GM13976 (cell line): ENCODE measurements around the gene SYNPR.

Source experiments
- DNase-seq: peaks from one replicate; pipeline ENCODE4 v3.0.0; 2012; ENCODE audit warnings: low spot score
- in situ Hi-C: fragments of 300-500 bp; cut with MboI; formaldehyde crosslinking; loops from one replicate; pipeline ENCODE4 v1.12.0; 2022; ENCODE audit warnings: low sequenced_read_pairs, mixed read lengths, inconsistent platforms; ENCODE audit not compliant: unreplicated experiment
- TF ChIP-seq, protein P1 (sequence below): IDR thresholded peaks from 2 replicates; pipeline ENCODE4 v1.5.1; 2012; ENCODE audit warnings: borderline replicate concordance, mild to moderate bottlenecking; ENCODE audit not compliant: insufficient read depth; ENCODE audit errors: extremely low read depth, missing control alignments, control extremely low read depth

Gene SYNPR

DNA sequence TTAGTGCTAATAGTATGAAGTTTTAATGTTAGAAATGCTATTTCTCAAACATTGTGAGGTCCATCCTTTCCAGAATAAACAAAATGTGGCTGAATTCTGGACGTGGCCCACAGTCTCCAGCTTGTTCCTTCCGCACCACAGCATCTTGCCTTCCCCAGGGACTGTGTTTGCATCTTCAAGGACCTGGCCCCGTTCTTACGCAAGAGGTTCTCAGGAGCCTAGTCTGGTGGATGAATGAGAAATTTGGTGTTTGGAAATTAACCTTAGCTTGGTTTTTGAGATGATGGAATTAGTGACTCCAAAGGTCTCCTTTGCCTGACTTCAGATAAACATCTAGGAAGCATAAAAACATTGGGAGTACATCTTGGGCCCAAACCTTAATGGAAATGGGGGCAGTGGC lies 18.1 kb downstream of the SYNPR start:
- in situ Hi-C loops, result no loop called here
- TF ChIP-seq, protein P1, sequence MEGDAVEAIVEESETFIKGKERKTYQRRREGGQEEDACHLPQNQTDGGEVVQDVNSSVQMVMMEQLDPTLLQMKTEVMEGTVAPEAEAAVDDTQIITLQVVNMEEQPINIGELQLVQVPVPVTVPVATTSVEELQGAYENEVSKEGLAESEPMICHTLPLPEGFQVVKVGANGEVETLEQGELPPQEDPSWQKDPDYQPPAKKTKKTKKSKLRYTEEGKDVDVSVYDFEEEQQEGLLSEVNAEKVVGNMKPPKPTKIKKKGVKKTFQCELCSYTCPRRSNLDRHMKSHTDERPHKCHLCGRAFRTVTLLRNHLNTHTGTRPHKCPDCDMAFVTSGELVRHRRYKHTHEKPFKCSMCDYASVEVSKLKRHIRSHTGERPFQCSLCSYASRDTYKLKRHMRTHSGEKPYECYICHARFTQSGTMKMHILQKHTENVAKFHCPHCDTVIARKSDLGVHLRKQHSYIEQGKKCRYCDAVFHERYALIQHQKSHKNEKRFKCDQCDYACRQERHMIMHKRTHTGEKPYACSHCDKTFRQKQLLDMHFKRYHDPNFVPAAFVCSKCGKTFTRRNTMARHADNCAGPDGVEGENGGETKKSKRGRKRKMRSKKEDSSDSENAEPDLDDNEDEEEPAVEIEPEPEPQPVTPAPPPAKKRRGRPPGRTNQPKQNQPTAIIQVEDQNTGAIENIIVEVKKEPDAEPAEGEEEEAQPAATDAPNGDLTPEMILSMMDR, result no peak
- DNase-seq, result no peak

DNA sequence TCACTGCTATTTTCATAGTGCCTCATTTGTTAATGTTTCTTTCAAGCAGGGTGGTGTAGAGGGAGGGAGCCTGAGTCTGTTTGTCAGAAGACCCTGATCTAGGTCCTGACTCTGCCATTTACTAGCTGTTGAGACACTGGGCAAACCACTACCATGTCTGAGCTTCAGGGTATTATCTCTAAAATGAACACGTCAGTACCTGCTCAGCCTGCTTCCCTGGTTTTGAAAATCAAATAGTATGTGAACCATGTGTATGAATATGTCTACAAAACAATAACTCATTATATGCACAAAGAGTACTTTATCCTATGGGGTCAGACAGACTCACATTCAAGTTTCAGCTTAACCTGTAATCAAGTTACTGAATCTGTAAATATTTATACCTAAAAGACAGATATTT lies 25.1 kb downstream of the SYNPR start:
- TF ChIP-seq, protein P1, result no peak
- DNase-seq, result no peak
- in situ Hi-C loops, result no loop called here

DNA sequence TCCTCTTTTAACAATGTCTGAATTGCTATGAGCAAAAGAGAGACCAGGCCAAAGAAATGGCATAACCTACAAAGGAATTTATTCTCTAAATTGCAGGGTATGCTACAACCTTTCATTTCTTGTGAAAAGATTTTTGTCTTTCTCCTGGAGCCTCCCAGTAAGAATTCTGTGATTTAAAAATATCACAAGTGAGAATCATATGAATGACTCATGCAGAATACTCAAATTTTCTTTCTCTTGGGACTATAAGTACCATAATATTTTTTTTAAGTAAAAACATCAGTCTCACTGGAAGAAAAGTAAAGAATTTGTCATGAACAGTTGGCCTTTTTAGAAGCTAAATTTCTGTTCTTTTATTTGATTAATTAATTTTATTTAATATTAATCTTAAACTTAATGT lies 26.3 kb downstream of the SYNPR start:
- in situ Hi-C loops, result no loop called here
- TF ChIP-seq, protein P1, result no peak

DNA sequence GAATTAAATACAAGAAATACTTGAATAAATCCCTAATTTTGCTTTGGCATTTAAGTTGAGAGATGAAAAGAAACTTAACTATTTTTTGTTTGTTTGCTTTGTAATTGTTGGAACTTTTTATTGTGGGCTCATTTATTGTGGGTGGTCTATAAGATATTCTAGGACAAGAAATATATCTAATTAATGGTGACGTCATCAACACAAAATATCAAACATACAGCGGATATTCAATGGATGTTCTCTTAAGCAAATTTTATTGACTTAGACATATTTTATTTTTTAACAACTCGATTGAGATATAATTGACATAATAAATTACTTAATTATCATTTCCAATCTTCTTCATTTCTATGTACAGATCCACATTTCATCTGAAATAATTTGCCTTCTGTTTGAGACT lies 30.0 kb downstream of the SYNPR start:
- no peak for DNase-seq

More for the DNA sequence above, 26.3 kb downstream of the SYNPR start:
- no peak for DNase-seq

DNA sequence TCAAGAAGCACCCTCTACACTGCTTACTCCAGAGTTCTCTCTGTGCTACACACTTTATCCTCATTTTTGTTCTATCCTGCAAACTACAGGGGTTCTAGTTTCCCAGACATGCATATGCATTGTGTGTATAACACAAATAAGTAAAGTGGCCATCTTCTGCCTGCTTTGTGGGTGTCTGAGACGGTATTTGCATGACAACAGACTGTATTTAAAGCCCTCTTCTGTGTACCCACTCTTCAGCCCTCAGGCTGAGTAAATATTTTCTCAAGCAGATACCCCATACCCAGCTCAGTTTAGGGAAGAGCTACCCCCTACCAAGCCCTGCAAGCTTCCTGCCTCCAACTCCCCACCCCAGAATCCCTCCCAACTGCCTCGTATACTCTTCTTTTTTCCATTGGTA lies 31.7 kb downstream of the SYNPR start:
- DNase-seq, result no peak
- in situ Hi-C loops, result no loop called here
- TF ChIP-seq, protein P1, result no peak

More for the DNA sequence above, 30.0 kb downstream of the SYNPR start:
- in situ Hi-C loops, result no loop called here
- TF ChIP-seq, protein P1, result no peak

DNA sequence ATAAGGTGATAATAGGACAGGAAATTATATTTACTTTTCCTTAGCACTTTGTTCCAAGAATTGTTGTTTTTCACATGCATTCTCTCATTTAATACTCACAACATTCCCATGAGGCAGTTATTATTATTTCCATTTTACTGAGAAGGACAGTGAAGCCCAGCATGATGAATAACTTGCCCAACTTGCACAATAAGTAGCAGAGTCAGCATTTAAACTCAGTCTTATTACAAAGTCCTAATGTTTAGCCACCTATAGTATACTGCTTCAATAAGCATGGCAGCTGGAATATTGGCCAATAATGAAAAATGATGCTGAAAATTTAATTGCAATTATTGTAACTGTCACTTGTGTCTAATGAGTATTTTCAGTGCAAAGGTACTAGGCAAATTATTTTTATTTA lies 45.7 kb downstream of the SYNPR start:
- no peak for DNase-seq
- in situ Hi-C loops, result no loop called here
- TF ChIP-seq, protein P1, result no peak

DNA sequence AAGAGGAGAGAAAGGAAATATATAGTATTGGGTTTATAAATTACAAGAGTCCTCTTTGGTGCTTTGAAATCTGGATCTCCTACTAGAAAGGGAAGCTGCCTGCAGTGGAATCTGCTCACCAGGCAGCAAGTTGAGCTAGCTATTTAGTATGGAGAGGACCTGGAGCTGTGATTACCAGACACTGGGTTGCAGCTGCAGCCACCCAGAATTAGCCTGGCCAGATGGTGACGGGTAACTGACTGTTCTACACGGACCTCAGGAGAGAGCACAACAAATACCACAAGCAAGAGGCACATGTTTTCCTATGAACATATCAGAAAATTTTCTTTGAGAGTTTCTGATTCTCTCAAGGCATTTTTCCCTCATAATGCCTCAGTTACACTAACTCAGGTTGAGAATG lies 46.5 kb downstream of the SYNPR start:
- no peak for DNase-seq
- TF ChIP-seq, protein P1, result no peak
- in situ Hi-C loops, result no loop called here
